ENCODE data around the gene ANKRD13D. TPM values are rescaled to one million over a fixed set of nuclear protein-coding genes. Genes with fewer than 3 reads are reported as not detected.

Gene ANKRD13D
- total RNA-seq, 1 donor = 29.8 TPM

- DNase-seq (ENCODE audit: low read depth) = no peak
- peak overlapping the region; percentile 84 for H3K4me3 ChIP-seq (ENCODE audit: low read depth, low read length)
Measured at GRCh38 chr11:67287355-67288197, 1.5 kb upstream of the ANKRD13D start.

GRCh38 chr11:67288198-67288451 lies 978 bp upstream of the ANKRD13D start:
- DNase-seq (ENCODE audit: low read depth) = no peak
- H3K4me3 ChIP-seq (ENCODE audit: low read depth, low read length) = peak overlapping the region; percentile 84
- TF ChIP-seq CTCF (IDR thresholded peaks at IDR 0.05; ENCODE audit: insufficient read depth, low read depth, low read length) = no peak

More at GRCh38 chr11:67287355-67288197, 1.5 kb upstream of the ANKRD13D start:
- TF ChIP-seq CTCF (IDR thresholded peaks at IDR 0.05; ENCODE audit: insufficient read depth, low read depth, low read length) = no peak

- peak; percentile 95 for DNase-seq (ENCODE audit: low read depth)
- peak; percentile 41 for TF ChIP-seq CTCF (IDR thresholded peaks at IDR 0.05; ENCODE audit: insufficient read depth, low read depth, low read length)
- H3K4me3 ChIP-seq (ENCODE audit: low read depth, low read length) = peak overlapping the region; percentile 84
Measured at GRCh38 chr11:67288452-67289225, 464 bp upstream of the ANKRD13D start.

- H3K4me3 ChIP-seq (ENCODE audit: low read depth, low read length) = peak overlapping the region; percentile 78
- no peak for TF ChIP-seq CTCF (IDR thresholded peaks at IDR 0.05; ENCODE audit: insufficient read depth, low read depth, low read length)
- DNase-seq (ENCODE audit: low read depth) = no peak
Measured at GRCh38 chr11:67289651-67290479, 762 bp downstream of the ANKRD13D start.

GRCh38 chr11:67290801-67291200 lies 1.7 kb downstream of the ANKRD13D start:
- peak overlapping the region; percentile 78 for H3K4me3 ChIP-seq (ENCODE audit: low read depth, low read length)
- DNase-seq (ENCODE audit: low read depth) = peak; percentile 79
- no peak for TF ChIP-seq CTCF (IDR thresholded peaks at IDR 0.05; ENCODE audit: insufficient read depth, low read depth, low read length)

GRCh38 chr11:67291481-67292381 lies 2.6 kb downstream of the ANKRD13D start:
- no peak overlapping the region for H3K4me3 ChIP-seq (ENCODE audit: low read depth, low read length)
- DNase-seq (ENCODE audit: low read depth) = no peak

More at GRCh38 chr11:67291481-67292381, 2.6 kb downstream of the ANKRD13D start:
- no peak for TF ChIP-seq CTCF (IDR thresholded peaks at IDR 0.05; ENCODE audit: insufficient read depth, low read depth, low read length)

Data from fibroblast of villous mesenchyme (primary cell).